GM12878 (cell line): ENCODE results near the gene PHF14.

Experiments
- POLR2AphosphoS2 ChIP-seq: IDR thresholded peaks from 2 replicates; pipeline ENCODE4 v1.6.1; 2011; ENCODE audit warnings: low read depth, mild to moderate bottlenecking, low read length, improper control_type of control experiment, moderate library complexity
- POLR2AphosphoS5 ChIP-seq: IDR thresholded peaks from 2 replicates; pipeline ENCODE4 v1.6.1; 2011; ENCODE audit warnings: mild to moderate bottlenecking, low read length, inconsistent platforms
- TF ChIP-seq, protein P1 (sequence below), 3 experiments: IDR thresholded peaks in 2 of 3; conservative IDR thresholded peaks in 1 of 3; 2 replicates each; pipeline ENCODE4 v1.5.1; 2011; ENCODE audit warnings: low read depth in 3 of 3, low read length in 3 of 3, mild to moderate bottlenecking in 3 of 3, control low read depth in 2 of 3, moderate library complexity in 2 of 3, inconsistent platforms in 1 of 3, mixed read lengths in 1 of 3; ENCODE audit not compliant: control insufficient read depth in 2 of 3, insufficient read depth in 1 of 3; ENCODE audit errors: extremely low read depth in 1 of 3

- TF ChIP-seq POLR2AphosphoS5 (no peak), POLR2AphosphoS2 (no peak)
- TF ChIP-seq, protein P1, sequence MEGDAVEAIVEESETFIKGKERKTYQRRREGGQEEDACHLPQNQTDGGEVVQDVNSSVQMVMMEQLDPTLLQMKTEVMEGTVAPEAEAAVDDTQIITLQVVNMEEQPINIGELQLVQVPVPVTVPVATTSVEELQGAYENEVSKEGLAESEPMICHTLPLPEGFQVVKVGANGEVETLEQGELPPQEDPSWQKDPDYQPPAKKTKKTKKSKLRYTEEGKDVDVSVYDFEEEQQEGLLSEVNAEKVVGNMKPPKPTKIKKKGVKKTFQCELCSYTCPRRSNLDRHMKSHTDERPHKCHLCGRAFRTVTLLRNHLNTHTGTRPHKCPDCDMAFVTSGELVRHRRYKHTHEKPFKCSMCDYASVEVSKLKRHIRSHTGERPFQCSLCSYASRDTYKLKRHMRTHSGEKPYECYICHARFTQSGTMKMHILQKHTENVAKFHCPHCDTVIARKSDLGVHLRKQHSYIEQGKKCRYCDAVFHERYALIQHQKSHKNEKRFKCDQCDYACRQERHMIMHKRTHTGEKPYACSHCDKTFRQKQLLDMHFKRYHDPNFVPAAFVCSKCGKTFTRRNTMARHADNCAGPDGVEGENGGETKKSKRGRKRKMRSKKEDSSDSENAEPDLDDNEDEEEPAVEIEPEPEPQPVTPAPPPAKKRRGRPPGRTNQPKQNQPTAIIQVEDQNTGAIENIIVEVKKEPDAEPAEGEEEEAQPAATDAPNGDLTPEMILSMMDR (IDR thresholded peaks at IDR 0.05 in 2 of 3, conservative IDR thresholded peaks at IDR 0.05 in 1 of 3; ENCODE audit: control insufficient read depth in 2 of 3, extremely low read depth in 1 of 3, insufficient read depth in 1 of 3, low read depth in 3 of 3, low read length in 3 of 3): no peak
These were observed 47.8 kb downstream of the PHF14 start for GRCh38 chr7:11021468-11021867.
